Measurements from ENCODE around the gene VCAN.

Gene VCAN

DNA sequence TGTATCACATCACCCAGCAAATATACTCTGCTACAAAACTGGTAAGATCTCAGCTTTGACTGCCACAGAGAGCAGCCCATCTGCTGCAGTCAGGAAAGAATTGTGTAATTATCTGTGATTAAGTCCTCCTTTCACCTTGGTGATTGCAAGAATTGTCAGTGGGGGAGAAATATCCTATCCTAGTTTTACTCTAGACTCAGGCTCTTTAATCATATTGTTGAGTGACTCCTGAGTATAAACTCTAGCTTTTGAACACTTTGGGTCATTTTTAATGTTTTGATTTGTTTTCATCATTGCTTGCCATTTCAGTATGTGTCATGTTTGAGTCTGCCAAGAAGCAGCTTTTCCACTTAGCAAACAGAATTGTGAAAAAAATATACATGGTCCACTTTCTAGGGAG is 32.1 kb downstream of the VCAN start:
- no peak for DNase-seq

GRCh38 chr5:83507431-83507830 is 35.9 kb downstream of the VCAN start:
- no peak for DNase-seq

- no peak for DNase-seq
Observed at GRCh38 chr5:83509540-83509939, 38.0 kb downstream of the VCAN start.

DNA sequence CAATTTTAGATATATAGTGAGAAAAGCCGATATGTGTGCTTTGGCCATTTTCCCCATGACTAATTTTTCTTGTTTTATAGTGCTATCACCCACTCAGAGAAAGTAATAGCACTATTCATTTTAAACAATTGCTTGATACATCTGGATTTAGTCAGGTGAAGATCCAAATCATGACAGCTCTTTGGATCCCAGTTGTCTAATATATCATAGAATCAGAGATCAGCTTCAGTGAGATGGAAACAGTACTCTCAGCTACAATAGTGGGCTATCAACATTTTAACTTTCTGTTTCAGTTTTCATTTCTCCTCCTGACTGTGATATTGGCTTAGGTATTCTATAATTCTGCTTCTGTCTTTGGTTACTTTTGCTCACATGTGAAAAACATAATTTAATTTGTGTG is 38.7 kb downstream of the VCAN start:
- DNase-seq, result no peak

DNA sequence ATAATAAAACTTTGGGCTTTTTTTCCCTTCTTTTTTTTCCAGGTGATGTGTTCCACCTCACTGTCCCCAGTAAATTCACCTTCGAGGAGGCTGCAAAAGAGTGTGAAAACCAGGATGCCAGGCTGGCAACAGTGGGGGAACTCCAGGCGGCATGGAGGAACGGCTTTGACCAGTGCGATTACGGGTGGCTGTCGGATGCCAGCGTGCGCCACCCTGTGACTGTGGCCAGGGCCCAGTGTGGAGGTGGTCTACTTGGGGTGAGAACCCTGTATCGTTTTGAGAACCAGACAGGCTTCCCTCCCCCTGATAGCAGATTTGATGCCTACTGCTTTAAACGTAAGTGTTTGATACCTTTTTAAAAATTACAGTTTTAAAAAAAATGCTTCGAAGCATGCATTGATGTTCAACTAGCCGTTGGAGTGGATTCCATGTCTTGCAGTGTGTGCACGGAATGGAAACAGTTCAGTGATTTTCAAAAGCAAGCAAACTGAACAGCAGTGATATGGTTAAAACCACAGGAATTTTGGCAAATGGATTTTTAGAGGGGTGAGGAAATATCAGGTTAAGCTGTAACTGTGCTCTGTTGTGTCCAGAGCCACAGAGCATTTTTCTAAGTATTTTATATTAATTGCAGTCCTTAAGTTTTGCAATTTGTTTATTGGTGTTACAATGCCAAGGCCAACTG is 40.7 kb downstream of the VCAN start:
- DNase-seq, result no peak

GRCh38 chr5:83513081-83513480 is 41.5 kb downstream of the VCAN start:
- DNase-seq, result no peak

DNA sequence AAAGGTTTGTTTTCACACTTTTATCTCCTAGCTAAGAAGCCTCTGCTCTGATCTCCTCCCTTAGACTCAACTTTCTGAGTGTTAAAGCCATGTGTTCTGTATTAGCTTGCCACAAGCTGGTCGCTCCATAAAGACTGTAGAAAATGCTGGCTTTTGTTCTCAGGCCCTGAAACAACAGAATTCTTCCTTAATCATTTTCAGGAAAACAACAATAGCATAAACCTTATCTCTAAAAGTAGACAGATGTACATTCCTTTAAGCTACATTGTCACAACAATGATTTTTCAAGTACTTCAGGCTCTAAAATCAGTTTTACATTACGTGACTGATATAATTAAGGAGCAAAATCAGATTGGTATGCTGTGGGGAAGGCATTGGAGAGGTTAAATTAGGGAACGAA is 41.9 kb downstream of the VCAN start:
- no peak for DNase-seq

- DNase-seq, result no peak
Observed at GRCh38 chr5:83516377-83516776, 44.8 kb downstream of the VCAN start.

DNA sequence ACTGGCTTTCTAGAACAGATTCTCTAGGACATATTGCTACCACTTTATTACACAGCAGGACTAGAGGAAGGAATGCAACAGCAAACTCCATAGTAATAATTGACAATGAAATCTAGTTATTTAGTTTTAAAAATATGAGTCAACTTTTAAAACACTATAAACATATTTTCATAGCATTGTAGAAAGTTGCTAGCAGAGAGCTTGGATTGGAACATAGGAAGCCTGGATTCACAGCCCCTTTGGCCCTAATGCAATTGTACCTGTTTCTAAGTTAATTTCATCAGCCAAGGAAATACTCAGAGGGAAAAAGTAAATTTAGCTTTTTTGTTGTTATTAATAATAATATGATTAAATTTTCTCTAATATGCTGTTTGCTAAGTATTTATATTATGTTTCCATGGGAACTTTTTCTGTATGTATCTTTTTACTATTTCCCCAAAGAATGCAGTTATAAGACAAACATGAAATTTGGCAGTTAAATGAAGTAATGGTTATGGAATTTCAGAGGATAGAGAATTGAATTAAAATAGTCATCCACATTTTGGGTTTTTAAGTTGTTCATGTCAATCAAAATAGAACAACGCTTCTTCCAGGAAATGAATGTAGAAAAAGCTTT is 45.6 kb downstream of the VCAN start:
- DNase-seq, result no peak

GRCh38 chr5:83517688-83518085 is 46.1 kb downstream of the VCAN start:
- no peak for DNase-seq

DNA sequence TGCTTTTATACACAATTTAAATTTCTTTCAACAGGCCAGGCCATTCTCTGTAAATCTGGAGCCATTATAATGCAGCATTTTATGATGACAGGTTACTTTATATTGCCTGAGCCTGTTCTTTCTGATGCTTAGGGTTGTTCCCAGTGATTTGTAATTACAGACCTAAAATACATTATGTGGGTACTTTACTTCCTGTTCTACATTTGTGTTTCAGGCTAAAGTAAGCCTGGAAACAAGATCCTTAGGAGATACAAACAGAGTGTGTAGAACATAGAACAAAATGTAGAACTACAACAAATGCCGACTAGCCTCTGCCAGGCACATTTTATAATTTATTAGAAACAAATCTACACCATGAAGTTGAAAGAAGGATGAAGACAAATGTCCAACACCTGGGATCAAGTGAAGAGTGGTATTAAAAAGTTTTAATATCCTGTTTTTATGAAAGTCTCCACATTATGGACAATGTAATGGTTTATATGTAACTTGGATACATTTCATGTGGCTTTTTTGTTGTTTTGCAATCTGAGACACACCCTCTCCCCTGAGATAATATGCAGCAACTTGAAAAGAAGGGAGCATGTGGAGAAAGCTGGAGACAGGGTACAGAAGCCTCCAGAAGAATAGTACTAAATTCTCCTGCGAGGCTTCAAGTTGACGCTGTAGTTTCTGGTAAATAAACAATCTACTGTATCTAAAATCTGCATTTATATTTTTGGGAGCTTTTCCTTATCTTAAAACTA is 46.9 kb downstream of the VCAN start:
- DNase-seq, result no peak

- DNase-seq, result no peak
Observed at GRCh38 chr5:83522446-83522845, 50.9 kb downstream of the VCAN start.

DNA sequence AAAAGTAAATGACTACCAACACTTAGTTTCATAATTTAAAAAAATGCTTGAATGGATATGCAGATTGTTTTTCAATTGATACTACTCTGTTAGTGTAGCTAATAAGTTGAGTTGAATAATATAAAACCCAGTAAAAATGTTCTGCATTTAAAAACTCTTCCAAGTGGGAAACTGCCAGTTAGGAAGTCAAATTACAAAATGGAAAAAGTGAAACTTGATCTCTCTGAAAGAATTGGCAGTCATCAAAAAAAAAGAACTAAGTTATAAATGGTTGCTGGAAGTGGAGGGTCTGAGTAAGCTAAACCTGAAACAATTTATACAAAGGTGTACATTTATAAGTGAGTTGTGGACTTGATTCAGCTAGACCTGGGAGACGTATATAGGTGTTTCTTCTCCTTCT is 52.4 kb downstream of the VCAN start:
- no peak for DNase-seq

GRCh38 chr5:83524345-83524744 is 52.8 kb downstream of the VCAN start:
- DNase-seq, result no peak

DNA sequence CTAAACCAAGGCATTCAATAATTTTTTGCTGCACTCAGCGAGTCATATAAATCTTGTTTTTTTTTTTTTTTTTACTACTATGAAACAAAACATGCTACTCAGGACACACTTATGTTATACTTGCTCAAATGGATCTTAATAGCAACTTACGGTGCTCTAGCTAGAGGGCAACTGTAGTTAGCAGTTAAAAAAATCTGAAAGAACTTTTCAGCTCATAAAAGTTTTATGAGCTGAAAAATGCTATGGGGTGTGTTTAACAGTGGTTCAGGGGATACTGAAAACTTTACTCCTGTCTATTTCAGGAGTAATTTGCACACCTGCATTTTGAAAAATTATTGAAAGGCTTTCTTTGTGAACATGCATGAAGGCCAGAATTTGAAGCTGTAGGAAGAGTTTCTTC is 53.4 kb downstream of the VCAN start:
- DNase-seq, result no peak

- DNase-seq, result no peak
Observed at GRCh38 chr5:83526289-83526688, 54.7 kb downstream of the VCAN start.

GRCh38 chr5:83527221-83527620 is 55.7 kb downstream of the VCAN start:
- no peak for DNase-seq

DNA sequence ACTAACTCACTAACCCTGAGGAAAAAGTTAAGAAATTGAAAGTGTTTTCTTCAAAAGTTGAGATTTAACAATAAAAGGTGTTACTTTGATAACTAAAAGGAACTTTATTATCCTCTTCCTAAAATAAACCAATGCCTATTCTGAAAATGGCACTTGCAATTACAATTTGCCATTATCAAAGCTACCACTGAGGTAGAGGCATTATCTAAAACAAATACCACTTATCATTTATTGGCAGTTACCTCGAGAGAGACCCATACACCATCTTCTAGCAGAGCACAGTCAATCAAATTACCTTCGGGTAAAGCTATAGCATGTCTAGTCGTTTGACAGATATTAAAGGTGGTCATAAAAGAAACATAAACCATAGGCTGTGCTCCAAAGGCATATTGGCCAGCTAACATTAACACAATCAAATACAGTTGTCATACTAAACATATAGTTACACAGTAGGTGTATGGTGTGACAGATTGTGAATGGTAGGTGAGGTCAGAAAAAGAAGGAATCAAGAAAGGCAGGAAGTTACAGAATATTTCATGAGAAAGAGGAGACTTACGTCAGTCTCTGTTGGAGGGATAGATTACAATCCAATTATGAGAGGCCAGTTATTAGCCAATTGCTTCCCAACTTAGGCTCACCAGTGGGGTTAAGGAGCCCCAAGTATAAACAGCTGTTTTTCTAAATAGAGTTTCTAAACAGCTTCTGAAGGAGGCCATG is 56.3 kb downstream of the VCAN start:
- DNase-seq, result no peak

- no peak for DNase-seq
Observed at GRCh38 chr5:83528439-83528769, 56.9 kb downstream of the VCAN start.

- DNase-seq, result no peak
Observed at GRCh38 chr5:83530193-83530592, 58.6 kb downstream of the VCAN start.

DNA sequence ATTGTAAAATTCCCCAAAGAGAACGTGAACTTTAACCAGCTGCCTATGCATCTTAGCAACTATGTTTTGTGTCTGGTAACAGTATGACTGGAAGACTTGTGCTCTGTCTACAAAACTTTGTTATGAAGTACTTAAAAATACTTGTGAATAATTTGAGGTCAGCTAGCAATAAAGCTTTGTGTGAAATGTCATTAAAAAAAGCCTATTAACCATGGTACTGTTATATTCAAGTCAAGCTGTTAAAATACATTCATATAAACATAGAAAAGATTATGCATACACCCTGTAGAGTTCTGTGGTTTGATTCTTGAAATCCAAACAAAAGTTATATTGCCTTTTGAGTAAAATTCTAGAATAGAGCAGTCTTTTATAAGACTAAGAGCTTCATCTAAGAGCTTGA is 60.1 kb downstream of the VCAN start:
- DNase-seq, result no peak

GRCh38 chr5:83538786-83539462 is 67.4 kb downstream of the VCAN start:
- DNase-seq, result no peak

DNA sequence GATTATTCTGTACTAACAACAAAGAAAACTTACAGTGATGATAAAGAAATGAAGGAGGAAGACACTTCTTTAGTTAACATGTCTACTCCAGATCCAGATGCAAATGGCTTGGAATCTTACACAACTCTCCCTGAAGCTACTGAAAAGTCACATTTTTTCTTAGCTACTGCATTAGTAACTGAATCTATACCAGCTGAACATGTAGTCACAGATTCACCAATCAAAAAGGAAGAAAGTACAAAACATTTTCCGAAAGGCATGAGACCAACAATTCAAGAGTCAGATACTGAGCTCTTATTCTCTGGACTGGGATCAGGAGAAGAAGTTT is 67.9 kb downstream of the VCAN start:
- DNase-seq, result no peak
